ENCODE results near the gene NEDD4L.
"Not testable (repeated sequence)": the region's sequence is repeated elsewhere in the genome, so short reads cannot be mapped to it uniquely, and the experiment has no call there.

Gene NEDD4L

DNA sequence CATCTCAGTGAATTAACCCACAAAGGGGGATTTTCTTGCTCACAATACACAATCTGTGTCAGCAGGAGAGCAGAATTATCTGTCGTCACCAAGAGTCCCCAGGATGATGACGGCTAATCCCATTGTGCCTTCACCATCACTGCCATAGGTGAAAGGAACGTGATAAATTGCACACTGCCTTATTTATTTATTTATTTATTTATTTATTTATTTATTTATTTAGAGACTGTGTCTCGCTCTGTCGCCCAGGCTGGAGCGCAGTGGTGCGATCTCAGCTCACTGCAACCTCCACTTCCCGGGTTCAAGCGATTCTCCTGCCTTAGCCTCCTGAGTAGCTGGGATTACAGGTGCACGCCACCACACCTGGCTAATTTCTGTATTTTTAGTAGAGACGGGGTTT, 238.8 kb downstream of the NEDD4L start:
- in situ Hi-C loops (cut with MboI; ENCODE audit: low sequenced_read_pairs): not testable (repeated sequence)

DNA sequence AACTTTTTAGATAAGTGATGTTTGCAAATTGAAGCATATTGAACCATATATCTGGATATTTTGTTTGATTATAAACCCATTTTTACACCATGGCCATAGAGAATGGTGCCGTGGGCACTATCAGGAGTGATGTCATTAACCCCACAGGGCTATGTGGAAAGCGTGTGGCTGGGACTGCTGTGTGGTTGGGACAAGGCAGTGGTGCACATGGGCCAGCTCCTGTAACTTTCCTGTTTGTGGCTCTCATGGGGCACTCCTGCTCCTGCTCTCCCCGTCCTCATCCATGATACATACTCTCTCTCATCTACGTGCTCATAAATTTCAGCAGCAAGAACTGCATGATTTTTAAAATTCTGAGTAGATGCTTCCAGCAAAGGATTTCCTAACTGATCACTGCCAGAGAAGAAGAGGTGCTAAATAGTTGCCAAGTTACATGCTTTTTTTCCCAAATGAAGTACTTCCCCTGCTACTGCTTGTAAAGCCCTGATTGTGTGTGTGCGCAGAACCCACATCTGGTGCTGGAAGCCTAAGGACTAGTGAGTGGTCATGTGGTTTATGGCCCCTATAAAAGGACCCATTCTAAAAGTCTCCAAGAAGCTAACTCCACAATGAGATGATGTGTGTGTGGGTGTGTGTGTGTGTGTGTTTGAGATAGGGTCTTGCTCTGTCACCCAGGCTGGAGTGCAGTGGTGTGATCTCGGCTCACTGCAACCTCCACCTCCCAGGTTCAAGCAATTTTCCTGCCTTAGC, 240.8 kb downstream of the NEDD4L start:
- in situ Hi-C loops (cut with MboI; ENCODE audit: low sequenced_read_pairs): no loop called here

DNA sequence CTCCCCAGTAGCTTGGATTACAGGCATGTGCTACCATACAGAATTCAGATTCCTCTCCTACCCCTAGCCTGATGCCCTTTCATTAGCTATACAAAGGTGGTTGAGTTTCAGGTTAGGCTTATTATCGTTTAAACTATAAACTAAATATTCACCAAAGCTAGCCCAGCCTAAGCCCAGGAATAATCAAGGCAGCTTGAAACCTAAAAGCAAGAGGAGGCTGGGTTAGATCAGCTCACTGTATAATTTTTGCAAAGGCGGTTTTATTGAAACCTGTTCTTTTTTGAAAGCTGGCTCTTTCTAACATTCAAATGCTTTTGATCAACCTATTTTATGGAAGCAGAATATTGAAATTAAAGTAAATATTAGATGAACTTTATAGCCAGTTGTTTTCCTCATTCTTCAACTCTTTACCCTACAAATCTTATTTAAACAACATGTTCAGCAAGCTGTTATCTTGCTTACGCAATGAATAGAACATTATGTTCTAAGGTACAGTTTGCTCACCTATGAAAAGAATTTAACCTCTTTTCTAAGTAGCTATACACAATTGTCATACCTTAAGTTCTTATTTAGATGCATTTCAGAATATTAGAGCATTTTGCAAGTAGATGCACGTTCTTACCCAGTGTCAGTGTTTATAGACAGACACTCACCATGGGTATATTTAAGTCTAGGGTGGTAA, 241.6 kb downstream of the NEDD4L start:
- in situ Hi-C loops (cut with MboI; ENCODE audit: low sequenced_read_pairs): no loop called here

- in situ Hi-C loops (cut with MboI; ENCODE audit: low sequenced_read_pairs): no loop called here
Observed at GRCh38 chr18:58286632-58287352, 242.8 kb downstream of the NEDD4L start.

- in situ Hi-C loops (cut with MboI; ENCODE audit: low sequenced_read_pairs): no loop called here
Observed at GRCh38 chr18:58287353-58288274, 243.6 kb downstream of the NEDD4L start.

DNA sequence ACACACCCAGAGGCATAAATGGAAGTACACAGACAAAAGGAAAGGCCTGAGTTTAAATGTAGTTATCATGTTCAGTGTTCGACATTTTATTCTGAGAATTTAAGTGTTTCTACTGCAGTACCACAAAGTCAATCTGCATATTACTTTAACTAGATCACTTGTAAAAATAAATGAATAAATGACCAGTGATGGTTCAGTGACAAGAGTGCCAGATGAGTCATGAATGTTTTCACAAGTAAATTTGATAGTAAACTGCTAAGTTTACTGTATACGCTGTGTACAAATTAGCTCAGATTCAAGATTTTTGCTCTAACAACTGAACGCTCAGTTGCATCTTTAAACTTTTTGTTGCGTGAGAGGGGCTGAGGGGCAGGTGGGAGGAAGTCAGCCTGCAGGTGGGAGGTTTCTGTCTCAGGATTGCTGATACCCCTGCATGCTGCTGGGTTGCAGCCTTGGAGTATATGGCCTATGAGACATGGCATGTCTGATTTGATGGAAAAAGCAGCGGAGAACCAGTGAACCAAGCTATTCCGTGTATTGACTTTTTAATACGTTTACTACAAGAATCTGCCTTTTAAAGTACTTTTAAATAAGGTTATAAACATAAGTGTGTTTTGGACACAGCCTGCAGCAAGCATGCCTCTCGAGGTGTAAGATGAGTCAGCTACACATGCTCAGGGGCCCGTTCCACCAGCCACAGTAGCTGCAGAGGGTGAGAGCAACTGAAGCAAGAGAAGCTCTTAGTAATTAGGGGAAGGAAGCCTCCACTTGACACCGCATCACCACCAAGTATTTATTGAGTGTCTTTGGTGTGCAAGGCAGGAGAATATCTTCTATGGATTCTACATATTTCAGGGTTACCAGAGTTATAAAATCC, 245.1 kb downstream of the NEDD4L start:
- in situ Hi-C loops (cut with MboI; ENCODE audit: low sequenced_read_pairs): no loop called here

GRCh38 chr18:58290116-58290695, 246.2 kb downstream of the NEDD4L start:
- in situ Hi-C loops (cut with MboI; ENCODE audit: low sequenced_read_pairs): no loop called here

- in situ Hi-C loops (cut with MboI; ENCODE audit: low sequenced_read_pairs): no loop called here
Observed at GRCh38 chr18:58291131-58291530, 247.1 kb downstream of the NEDD4L start.

DNA sequence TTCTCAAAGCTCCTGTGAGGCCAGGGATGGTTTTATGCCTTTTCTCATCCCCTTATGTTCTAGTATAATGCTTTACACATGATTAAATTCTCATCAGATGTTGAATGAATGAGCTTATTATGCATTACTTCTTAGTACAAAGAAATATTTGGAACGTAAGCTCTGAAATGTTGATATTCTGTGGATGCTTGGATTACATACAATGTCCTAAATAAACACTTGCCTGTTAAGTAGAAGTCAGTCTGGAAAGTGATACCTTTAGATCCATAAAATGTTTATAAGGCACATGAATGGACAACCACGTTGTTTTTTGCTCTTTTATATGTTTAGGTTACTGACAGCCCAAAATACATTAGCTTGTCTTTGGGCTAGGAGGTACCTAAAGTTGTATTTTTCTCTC, 248.6 kb downstream of the NEDD4L start:
- in situ Hi-C loops (cut with MboI; ENCODE audit: low sequenced_read_pairs): no loop called here

DNA sequence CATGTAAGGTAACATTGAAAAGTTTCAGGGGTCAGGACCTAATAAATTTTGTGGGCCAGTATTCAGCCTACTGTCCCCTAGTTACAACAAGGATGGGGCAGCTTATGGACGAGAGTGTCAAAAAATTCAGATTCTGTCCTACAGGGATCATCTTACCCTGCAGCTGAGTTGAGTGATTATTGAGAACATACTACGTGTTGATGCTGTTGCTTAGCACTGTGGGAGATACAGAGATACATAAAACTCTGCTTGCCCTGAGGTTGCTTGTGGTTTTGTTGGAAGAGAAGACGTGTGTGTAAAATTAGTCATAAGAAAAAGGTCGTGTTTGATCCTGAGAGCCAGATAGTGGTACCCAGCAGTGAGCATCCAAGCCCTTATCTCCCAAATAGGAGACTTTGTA, 253.2 kb downstream of the NEDD4L start:
- in situ Hi-C loops (cut with MboI; ENCODE audit: low sequenced_read_pairs): no loop called here

DNA sequence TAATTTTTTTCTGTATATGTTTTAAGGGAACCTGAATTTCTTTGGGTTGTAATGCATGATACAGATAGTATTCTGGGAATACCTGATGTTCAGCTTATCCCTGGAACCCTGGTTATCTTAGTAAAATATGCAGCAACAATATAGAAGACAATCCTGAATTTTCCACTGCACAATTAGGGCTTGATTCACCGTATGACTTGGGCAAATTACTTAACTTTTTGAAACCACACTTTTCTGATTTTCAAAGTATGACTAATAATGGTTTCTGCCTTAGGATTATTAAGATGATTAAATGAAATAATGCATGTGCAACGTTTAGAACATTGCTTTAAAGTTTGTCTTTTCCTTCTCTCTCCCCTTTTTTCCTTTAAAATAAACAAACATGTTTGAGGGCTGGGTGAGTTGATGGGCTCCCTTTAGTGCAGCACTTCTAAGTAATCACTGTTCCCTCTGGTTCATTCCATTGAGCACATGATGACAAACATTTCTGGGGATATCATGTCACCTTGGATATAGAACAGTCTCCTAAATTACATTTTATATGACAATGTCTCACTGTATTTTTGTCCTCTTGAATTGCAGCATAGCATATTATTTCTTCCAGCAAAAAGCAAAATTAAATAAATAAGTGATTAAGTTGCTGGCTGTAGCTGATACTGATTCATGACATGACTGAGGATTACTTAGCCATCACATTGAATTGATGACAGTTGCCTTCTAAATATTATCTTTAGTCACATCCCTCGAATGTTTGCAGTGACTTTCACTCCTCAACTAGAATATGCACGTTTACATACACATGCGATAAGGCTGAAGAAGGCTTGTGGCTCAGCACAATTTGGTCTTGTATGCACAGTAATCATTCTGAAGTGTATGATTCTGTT, 254.5 kb downstream of the NEDD4L start:
- in situ Hi-C loops (cut with MboI; ENCODE audit: low sequenced_read_pairs): no loop called here

DNA sequence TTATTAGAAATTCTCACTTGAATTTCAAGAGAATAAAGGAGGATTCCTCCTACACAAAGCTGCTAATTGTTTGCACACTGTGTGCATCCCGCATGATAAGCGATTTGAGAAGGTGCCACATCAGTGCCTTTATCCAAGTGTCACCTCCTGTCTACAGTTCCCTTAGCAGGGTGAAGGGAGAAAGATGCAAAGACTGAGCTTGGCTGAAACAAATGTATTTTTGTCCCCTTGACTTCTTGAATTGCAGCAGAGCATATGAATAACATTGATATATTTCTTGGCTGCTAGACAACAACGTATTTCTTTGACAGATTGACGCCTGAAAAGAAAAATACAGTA, 255.1 kb downstream of the NEDD4L start:
- in situ Hi-C loops (cut with MboI; ENCODE audit: low sequenced_read_pairs): no loop called here

DNA sequence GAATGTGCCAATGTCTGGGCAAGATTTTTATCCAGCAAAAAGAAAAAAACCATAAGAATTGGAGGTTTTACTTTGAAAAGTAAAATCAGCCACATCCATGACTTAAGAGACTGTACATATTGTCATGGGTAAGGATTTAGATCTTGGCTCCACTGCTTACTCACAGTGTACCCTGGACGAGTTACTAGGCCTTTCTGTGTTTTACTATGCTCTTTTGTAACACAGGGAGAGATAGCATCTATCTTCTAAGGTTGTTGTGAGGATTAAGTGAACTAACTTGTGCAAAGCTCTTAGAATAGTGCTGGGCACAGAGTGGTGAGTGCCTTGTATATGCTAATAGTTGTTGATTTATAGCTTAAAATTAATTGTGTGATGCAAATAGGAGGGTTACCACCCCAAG, 255.9 kb downstream of the NEDD4L start:
- in situ Hi-C loops (cut with MboI; ENCODE audit: low sequenced_read_pairs): no loop called here

GRCh38 chr18:58300867-58301266, 256.8 kb downstream of the NEDD4L start:
- in situ Hi-C loops (cut with MboI; ENCODE audit: low sequenced_read_pairs): no loop called here

GRCh38 chr18:58302811-58303210, 258.8 kb downstream of the NEDD4L start:
- in situ Hi-C loops (cut with MboI; ENCODE audit: low sequenced_read_pairs): no loop called here

DNA sequence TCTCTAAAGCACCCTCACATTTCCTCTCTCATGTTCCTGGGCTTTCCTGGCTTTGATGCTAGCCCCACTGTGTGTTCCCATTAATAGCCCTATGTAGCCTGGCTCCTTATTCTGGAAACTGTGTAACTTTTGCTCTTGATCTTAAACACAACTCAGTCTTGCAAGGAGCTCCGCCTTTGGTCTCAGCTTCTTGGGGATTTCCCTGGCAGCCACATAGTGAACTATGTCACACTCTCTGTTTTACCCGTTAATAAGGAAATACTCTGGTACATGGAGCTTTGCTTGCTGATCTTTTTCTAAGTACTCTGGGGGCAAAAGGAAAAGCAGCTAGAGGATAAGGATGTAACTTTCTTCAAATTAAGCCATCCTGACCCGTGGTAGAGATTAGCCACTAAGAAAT, 259.3 kb downstream of the NEDD4L start:
- in situ Hi-C loops (cut with MboI; ENCODE audit: low sequenced_read_pairs): no loop called here

- in situ Hi-C loops (cut with MboI; ENCODE audit: low sequenced_read_pairs): no loop called here
Observed at GRCh38 chr18:58305792-58306191, 261.8 kb downstream of the NEDD4L start.

GRCh38 chr18:58307441-58307840, 263.4 kb downstream of the NEDD4L start:
- in situ Hi-C loops (cut with MboI; ENCODE audit: low sequenced_read_pairs): no loop called here

- in situ Hi-C loops (cut with MboI; ENCODE audit: low sequenced_read_pairs): no loop called here
Observed at GRCh38 chr18:58308463-58308862, 264.4 kb downstream of the NEDD4L start.

Data from HL-60/S4 (cell line).